GM12891 (cell line): Measurements from ENCODE around the gene RNF217.

ENCODE experiments used
- PAX5 ChIP-seq: IDR thresholded peaks from 2 replicates; pipeline ENCODE4 v1.6.1; 2011; ENCODE audit warnings: low read length, moderate library complexity, mild to moderate bottlenecking; ENCODE audit not compliant: insufficient read depth, severe bottlenecking
- POLR2A ChIP-seq: IDR thresholded peaks from 2 replicates; pipeline ENCODE4 v1.6.1; 2011; ENCODE audit warnings: low read depth, low read length, control low read depth
- POLR2AphosphoS5 ChIP-seq: IDR thresholded peaks from 2 replicates; pipeline ENCODE4 v1.6.1; 2011; ENCODE audit warnings: low read depth, low read length, control low read depth
- POU2F2 ChIP-seq: IDR thresholded peaks from 2 replicates; pipeline ENCODE4 v1.6.1; 2011; ENCODE audit warnings: low read depth, mild to moderate bottlenecking, control low read depth, low read length, moderate library complexity
- SPI1 ChIP-seq: IDR thresholded peaks from 2 replicates; pipeline ENCODE4 v1.6.1; 2011; ENCODE audit warnings: low read depth, low read length, control low read depth
- TAF1 ChIP-seq: IDR thresholded peaks from 2 replicates; pipeline ENCODE4 v1.6.1; 2011; ENCODE audit warnings: low read depth, low read length, control low read depth

DNA sequence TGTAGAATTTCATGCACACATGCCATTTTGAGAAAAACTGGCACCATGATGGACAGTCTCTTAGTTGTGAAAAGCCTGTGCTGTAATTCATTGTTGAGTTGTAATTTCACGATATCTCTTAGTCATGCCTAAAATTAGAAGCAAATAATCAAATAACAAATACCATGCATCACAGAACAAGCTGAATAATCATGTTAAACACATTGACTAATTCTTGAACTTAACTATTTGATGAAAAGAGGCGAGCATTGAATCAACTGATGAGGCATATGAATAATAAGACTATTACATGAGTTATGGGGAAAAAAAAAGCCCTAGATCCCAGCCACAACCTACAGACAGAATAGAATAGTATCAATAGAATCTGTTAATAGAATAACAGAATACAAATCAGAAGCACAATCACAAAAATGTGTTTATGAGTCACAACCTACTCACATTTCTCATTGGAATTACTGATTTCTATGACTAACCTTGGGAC lies 14.2 kb upstream of the RNF217 start:
- TF ChIP-seq POLR2A, result no peak
- no peak for TF ChIP-seq PAX5
- TF ChIP-seq POLR2AphosphoS5, result no peak
- TF ChIP-seq POU2F2, result no peak
- no peak for TF ChIP-seq SPI1
- TF ChIP-seq TAF1, result no peak
